ENCODE measurements around the gene UBE2I. TPM values are rescaled to one million over a fixed set of nuclear protein-coding genes. Genes with fewer than 3 reads are reported as not detected.

The UBE2I gene
- total RNA-seq, 1 donor from 2014 or later: 170 TPM

GRCh38 chr16:1342526-1343427, 33.3 kb downstream of the UBE2I start:
- DNase-seq (ENCODE audit: extremely low spot score, unreplicated experiment): peak; percentile 87
- H3K27me3 Mint-ChIP-seq: peaks cover 6% of the 10 kb centered on the region
- TF ChIP-seq CTCF (conservative IDR thresholded peaks at IDR 0.05): no peak
- peak overlapping the region; percentile 78 for H3K4me3 Mint-ChIP-seq
- H3K36me3 Mint-ChIP-seq: no peaks in the 10 kb centered on the region
- H3K9me3 Mint-ChIP-seq: no peaks in the 10 kb centered on the region
- peak overlapping the region; percentile 75 for H3K27ac Mint-ChIP-seq
- peaks cover 8% of the 10 kb centered on the region for H3K4me1 Mint-ChIP-seq (ENCODE audit: unreplicated experiment)

- Mint-ChIP-seq H3K4me3 (peak overlapping the region; percentile 78), H3K27ac (peak overlapping the region; percentile 75), H3K27me3 (peaks cover 6% of the 10 kb centered on the region), H3K36me3 (no peaks in the 10 kb centered on the region), H3K9me3 (no peaks in the 10 kb centered on the region), H3K4me1 (ENCODE audit: unreplicated experiment) (peaks cover 8% of the 10 kb centered on the region)
- TF ChIP-seq CTCF (conservative IDR thresholded peaks at IDR 0.05): no peak
- no peak for DNase-seq (ENCODE audit: extremely low spot score, unreplicated experiment)
Observed at GRCh38 chr16:1343428-1344242, 34.2 kb downstream of the UBE2I start.

GRCh38 chr16:1344499-1344898, 35.1 kb downstream of the UBE2I start:
- Mint-ChIP-seq H3K4me1 (ENCODE audit: unreplicated experiment) (peaks cover 8% of the 10 kb centered on the region), H3K4me3 (no peak overlapping the region), H3K27me3 (peaks cover 6% of the 10 kb centered on the region), H3K9me3 (no peaks in the 10 kb centered on the region), H3K27ac (no peak overlapping the region), H3K36me3 (no peaks in the 10 kb centered on the region)
- DNase-seq (ENCODE audit: extremely low spot score, unreplicated experiment): no peak
- TF ChIP-seq CTCF (conservative IDR thresholded peaks at IDR 0.05): no peak

GRCh38 chr16:1345087-1345486, 35.7 kb downstream of the UBE2I start:
- no peaks in the 10 kb centered on the region for H3K36me3 Mint-ChIP-seq
- H3K27ac Mint-ChIP-seq: no peak overlapping the region
- H3K4me3 Mint-ChIP-seq: no peak overlapping the region
- no peak for TF ChIP-seq CTCF (conservative IDR thresholded peaks at IDR 0.05)
- peaks cover 6% of the 10 kb centered on the region for H3K27me3 Mint-ChIP-seq
- no peak for DNase-seq (ENCODE audit: extremely low spot score, unreplicated experiment)
- peaks cover 8% of the 10 kb centered on the region for H3K4me1 Mint-ChIP-seq (ENCODE audit: unreplicated experiment)
- H3K9me3 Mint-ChIP-seq: no peaks in the 10 kb centered on the region

- no peak for TF ChIP-seq CTCF (conservative IDR thresholded peaks at IDR 0.05)
- Mint-ChIP-seq H3K36me3 (no peaks in the 10 kb centered on the region), H3K27me3 (peaks cover 6% of the 10 kb centered on the region), H3K4me3 (no peak overlapping the region), H3K4me1 (ENCODE audit: unreplicated experiment) (peaks cover 8% of the 10 kb centered on the region), H3K9me3 (no peaks in the 10 kb centered on the region), H3K27ac (no peak overlapping the region)
- DNase-seq (ENCODE audit: extremely low spot score, unreplicated experiment): no peak
Observed at GRCh38 chr16:1345651-1346421, 36.4 kb downstream of the UBE2I start.
